Tongue (tissue), 2 donors: ENCODE measurements around the gene ALPK1. TPM values are rescaled to one million over a fixed set of nuclear protein-coding genes. Genes with fewer than 3 reads are reported as not detected.
"Not testable (repeated sequence)": the region's sequence is repeated elsewhere in the genome, so short reads cannot be mapped to it uniquely, and the experiment has no call there.

Experiments used
- DNase-seq: peaks from one replicate; pipeline ENCODE4 v3.0.0-alpha.2; 2015
- total RNA-seq: library from RNA; depleted of rRNA; stranded (reverse); fragments of >200 nt; gene quantifications from one replicate; pipeline ENCODE4 v1.2.3, GENCODE V29; 2014

ALPK1 gene
- total RNA-seq = 17.8 TPM

DNA sequence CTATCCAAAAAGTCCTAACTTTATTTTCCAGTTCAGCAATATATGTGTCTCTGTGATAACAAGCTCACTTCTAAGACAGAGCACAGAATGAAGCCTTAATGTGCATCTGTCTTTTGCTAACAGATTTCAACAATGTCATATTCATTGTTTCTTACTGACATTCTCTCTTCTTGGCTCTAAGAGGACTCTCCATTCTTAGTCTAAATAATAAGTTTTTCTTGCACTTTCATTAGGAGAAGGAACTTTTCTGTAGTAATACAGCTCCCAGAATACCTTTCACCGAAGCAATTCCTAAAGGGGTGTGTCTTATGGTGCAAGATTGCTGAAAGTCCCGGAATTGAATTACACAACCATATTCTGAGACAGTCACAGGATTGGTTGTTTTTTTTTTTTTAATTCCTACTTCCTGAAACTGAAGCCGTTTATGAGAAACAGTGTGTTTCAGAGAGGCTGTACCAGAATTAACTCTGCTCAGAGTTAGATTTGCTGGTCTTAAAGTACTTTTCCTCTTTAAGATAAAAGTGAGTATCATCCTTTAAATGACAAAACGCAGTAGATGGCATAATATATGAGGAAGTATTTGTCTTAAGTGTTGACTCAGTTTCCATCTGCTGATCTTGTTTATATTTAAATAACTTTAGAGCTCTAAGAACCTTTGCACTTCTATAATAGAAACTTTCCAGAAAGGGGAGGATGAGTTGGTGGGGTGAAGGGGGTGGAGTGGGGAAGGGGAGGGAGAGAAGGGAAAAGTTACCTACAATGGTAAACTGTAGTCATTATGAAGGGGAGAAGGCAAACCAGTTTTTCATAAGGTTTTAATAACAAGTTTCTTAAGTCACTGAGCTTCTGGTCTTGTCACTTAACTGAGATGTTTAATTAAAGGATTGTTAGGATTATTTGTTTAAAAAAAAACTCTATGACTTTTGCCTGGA, at the start of gene ALPK1:
TSS of gene ALPK1 (plus strand) at position 421 of the 932 bp plus-strand sequence.
- peak; percentile 92 for DNase-seq

DNA sequence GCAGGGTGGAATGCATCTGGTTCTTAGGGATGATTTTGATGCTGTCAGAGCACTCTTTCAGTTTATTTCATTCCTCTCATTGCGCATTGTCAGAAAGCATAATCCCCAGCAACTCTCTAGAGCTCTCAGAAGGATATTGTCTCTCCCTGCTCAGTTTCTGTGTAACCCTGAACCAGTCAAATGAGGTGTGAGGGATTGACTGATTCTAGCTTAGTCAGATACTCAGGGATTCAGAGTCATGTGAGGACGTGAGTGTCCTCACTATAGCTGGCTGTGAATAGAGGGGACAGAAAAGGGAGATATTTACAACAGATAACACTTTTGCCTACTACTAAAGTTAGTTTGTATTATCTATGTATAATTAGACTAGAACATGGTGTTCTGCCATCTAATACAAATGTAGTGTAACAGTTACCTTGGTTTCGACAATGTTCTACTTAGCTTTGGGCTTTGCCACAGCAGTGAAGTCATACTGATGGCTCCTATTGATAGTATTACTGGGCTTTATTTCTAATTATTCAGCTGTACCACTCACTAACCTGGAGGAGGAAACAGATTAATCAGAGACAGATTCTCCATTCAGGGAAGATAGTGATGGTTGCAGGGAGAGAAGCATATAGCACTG, 46.0 kb upstream of the ALPK1 start:
- DNase-seq = no peak

DNA sequence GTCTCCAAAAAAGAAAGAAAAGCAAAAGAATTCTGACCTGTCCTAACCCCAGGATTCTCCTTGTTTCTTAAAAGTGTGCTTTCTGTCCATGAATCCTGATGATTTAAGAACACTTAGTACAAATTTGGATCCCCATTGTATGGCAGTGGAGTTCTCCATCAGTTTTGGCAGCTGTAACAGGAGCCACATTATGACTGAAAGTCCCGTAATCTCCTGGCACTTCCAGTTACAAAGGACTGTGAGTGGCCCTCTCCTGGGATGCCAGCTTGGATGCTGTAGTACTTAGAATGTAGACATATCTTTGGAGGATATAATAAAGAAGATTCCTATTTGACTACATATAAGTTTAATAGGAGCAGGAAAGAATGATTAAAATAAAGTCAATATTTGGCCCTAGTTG, 44.9 kb upstream of the ALPK1 start:
- no peak for DNase-seq

DNA sequence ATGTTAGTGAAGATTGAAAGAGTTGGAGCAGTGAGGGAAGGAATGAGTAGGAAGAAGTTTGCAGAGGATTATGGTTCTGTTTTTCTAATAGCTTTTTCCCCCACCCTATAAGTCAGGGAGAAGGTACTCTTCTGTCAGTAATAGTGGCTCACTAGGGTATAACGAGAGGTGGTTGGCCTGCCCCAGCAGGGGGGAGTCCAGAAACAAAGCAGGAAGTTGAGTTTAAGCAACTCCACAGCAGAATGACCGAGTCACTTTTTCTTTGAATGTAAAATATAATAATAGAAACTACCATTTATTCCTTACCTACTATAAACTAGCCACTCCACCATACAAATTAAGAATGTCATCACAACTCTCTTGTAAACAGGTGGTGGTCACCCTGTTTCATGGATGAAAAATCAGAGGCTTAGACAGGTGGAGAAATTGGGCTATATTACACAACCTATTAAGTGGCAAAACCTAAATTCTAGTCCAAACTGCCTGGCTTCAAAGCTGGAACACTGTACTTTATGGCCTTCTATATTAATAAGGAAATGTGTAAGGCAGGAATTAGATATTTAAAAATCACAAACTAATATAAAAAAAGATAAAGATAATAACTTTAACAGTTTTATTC, 43.7 kb upstream of the ALPK1 start:
- DNase-seq = no peak

DNA sequence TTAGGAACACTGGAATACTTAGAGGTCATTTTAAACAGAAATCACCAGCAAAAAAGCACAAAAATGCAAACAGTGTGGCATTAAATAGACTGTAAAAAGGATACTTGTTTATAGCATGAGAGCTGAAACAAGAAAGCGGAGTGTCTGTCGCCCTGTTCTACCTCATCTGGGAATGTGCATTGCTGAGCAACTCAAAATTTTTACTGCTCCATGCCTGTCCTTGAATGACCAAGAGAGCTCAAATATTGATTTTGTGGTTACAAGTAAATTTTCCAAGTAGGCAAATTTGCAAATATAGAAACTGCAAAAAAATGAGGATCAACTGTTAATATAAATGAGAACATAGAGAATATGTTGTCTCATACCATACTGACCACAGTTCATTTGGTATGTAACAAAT, 40.1 kb upstream of the ALPK1 start:
- no peak for DNase-seq

DNA sequence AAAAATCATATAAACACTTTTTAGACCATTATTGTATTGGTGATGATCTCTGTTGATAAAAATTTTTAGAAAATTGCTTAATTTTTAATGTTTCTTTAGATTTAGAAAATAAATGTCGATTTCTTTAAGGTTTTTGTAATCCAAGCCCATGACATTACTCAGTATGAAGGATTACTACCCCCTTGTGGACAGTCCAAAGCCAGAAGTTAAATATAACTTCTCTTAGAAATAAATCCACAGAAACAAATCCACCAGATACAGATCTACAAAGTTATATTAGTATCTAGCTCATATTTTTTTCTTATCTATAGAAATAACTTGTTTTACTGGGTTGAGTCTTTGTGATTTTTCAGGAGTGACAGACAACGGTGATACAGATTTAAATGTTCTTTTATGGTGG, 30.3 kb upstream of the ALPK1 start:
- DNase-seq = peak; percentile 34

DNA sequence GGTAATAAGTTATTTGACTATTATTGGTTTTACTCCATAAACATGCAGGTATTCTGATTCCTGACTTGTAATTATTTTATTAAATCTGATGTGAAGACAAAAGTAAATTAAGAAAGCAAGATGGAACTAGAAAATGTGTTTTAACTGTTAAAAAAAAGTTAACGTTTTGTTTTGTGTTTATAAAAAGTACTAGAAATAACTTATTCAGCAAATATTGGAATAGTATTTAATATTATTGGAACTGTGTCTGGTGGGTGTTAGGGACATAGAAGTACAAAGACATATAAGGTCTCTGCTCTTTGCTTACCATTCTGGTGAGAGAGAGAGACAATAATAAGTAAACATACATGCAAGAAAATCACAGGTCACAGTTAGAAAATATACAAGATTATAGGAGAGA, 27.1 kb upstream of the ALPK1 start:
- DNase-seq = no peak

DNA sequence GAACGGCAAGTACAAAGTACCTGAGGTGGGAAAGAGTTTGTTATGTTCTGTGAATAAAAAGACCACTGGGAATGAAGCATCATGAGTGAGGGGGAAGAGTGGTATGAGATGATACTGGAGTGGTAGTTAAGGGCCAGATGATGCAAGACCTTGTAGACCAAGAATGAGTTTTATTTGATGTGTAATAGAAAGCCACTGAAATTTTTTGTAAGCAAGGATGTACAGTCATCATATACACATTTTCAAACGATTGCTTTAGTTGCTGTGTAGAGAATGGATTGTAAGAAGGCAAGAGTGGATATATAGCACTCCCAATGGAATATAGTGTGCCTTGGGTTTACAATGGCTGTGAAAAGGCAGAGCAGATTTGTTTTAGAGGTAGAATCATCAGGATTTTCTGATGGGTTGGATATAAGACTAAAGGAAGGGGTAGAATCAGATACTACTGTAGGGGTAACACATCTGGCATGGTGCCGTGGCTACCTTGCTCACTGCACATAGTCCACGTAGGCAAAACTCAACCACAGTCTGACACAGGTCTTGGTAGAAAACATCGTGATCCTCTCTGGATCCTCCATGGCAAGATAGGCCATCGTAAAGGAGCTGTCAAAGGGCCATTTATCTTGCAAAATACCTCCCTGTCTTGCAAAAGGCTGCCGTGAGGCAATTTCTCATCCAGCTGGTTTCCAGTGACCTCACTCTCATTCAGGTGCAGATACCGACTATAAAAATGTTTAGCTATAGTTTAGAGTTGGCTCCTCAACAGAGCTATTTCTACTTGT, 26.3 kb upstream of the ALPK1 start:
- no peak for DNase-seq

DNA sequence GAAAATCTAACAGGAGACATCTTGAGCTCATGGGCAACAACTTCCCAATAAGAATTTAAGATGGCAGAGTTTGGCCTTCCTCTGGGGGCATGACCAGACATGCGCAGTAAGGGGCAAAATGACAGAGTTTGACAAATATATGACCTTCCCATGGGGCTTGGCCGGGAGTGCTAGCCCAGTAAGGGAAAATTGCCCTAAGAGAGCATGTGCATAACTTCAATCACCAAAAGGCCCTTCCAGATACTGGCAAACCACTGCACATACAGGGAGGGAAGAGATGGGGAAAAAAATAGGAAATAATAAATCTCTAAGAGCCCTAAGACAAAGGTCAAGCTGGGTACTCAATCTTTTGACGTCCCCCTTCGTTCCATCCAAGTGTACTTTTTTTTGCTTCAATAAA, 24.9 kb upstream of the ALPK1 start:
- DNase-seq = no peak

DNA sequence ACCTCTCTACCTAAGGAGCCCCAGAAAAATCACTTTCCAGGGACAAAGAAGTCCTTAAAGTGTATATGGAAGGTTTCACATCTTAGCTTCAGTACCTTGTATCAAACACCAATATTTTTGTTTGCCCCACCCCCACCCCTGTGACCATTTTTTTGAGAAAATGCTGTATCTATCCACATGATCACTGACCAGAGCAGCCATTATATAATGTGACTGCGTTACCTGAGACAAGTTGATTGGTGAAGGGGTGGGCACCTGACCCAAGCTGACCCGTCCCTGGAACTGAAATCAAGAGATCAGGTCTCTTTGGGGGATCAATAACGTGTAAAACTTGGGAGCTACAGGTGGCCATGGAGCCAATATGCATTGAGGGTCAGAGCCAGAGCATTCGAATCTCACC, 22.2 kb upstream of the ALPK1 start:
- no peak for DNase-seq

DNA sequence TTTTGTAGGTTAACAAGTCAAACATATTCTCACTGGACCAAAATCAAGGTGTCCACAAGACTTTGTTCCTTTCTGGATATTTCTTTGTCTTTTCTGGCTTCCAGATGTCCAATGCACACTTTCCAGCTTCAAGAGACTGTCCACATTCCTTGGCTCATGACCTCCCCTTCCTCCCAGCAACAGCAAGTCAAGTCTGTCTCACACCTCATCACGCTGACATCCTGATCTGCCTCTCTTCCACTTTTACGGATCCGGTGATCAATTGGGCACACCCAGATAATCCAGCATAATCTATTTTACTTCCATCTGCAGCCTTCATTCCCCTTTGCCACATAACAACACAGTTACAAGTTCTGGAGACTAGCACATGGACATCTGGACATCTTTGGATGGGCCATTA, 21.1 kb upstream of the ALPK1 start:
- no peak for DNase-seq

DNA sequence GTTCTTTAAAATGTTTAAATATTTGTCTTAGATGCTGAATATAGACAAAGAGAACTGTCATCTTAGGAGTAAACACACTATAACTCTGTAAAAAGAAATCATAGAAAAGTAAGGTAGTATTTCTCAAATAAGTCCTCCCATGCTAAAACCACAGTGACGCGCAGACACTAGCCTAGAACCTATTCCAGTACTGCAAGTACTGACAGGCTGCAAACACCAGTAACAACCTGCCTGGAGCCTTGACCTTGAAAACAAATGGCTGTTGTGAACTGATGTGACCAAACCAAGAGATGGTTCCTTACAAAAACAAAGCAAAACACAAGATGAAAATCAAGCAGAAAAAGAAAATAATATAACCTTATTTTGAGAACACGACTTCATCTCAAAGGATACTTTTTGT, 19.9 kb upstream of the ALPK1 start:
- peak; percentile 7 for DNase-seq

DNA sequence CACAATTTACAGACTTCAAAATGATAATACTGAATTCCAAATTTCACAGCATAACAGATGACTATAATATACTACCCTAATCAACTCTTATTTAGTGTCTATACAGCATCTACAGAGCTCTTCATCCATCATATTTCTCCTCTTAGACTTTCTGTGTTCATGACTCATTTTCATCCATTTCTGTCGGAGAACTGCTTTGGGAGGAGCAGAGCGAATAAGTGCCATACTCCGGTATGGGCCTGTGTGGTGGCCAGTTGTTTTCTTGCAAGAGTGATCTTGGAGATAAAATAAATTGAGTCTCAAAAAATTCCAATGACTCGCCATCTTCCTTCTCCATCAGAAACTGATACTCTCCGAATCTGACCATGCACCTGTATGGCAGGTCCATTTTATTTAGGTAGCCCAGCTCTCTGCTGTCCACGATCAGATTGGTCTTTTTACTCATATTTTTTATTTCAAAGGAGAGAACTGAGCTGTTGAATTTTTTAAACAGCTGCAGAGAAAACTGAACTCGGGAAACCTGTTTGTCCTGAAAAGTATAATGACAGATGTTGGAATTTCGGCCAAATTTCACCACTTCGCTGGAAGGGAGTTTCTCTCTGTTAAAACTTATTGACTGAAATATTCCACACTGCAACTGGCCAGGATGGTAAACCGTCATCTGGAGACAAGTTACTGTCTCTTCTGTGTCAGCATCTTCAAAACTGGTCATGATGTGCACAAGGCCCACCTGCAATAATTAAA, 19.3 kb upstream of the ALPK1 start:
- peak; percentile 62 for DNase-seq

DNA sequence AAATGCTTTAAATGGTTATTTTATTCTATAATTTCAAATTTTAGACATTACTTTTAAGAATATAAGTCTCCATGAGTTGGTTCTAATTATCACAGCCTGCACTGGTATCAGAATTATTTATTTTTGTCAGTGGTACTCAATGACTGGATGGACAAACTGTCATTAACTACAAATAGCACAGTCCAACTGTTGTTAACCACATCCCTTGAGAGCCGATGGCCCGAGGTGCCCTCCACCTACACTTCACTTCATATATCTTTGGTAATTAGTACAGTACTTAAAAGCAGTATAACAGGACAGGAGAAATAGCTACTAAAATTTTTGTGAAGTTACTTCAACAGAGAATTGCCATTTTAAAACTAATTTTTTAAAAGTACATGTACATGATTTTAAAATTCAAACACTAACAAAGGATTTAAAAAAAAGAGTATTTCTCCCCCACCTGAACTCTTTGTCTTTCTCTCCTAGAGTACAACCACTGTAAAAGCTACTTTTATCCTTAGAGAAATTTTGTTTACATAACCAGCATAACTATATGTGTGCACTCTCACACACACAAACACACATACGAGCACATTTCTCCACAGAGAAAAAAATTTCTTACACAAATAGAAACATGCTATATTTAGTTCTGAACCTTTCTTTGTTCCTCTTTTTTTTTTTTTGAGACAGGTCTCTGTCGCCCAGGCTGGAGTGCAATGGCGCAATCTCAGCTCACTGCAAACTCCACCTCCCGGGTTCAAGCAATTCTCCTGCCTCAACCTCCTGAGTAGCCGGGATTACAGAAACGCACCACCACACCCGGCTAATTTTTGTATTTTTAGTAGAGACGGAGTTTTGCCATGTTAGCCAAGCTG, 17.9 kb upstream of the ALPK1 start:
- DNase-seq = peak; percentile 10

DNA sequence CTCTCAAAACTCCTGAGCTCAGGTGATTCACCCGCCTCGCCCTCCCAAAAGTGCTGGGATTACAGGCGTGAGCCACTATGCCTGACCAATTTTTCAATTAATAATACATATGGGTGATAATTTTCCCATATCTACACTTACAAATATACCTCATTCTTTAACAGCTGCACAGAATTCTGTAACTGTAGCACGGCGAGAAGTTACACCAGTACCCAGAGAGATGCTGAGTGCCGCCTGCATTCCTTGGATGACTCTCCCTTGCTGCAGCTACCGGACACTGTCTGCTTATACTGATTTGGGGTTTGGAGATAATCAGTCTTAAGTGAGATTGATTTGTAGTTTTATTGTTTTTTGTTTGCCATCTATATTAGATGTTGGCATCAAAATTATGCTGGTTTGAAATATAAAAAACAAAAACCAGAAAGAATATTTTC, 17.3 kb upstream of the ALPK1 start:
- peak; percentile 31 for DNase-seq

DNA sequence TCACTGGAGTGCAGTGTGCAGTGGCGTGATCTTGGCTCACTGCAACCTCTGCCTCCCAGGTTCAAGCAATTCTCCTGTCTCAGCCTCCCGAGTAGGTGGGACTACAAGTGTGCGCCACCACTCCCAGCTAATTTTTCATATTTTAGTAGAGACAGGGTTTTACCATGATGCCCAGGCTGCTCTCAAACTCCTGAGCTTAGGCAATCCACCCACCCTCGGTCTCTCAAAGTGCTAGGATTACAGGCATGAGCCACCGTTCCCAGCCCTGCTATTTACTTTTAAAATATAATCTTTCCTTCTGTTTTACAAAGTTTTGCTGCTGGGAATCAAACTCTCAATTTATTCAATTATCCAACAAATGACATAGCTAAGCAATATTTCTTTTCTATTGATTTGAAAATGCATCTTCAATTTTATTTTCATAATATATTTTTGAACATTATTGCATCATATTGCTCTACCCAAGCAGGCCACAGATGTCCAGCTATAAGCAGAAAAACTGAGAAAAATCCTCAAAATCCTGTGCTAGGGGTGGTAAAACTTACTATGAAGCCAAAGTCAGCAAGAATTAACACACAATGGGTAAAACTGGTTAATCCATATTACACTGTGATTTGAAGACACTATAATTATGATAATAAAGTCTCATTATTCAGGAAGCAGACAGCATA, 16.6 kb upstream of the ALPK1 start:
- DNase-seq = no peak

DNA sequence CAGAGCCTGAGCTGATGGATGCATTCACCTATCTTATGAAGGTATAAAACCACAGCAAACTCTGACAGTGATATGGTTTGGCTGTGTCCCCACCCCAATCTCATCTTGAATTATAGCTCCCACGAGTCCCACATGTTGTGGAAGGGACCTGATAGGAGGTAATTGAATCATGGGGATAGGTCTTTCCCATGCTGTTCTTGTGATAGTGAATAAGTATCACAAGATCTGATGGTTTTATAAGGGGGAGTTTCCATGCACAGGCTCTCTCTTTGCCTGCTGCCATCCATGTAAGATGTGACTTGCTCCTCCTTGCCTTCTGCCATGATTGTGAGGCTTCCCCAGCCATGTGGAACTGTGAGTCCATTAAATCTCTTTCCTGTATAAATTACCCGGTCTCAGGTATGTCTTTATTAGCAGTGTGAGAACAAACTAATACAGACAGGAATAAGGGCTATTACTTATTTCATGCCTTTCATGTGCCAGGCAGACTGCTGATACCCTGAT, 15.2 kb upstream of the ALPK1 start:
- not testable (repeated sequence) for DNase-seq

DNA sequence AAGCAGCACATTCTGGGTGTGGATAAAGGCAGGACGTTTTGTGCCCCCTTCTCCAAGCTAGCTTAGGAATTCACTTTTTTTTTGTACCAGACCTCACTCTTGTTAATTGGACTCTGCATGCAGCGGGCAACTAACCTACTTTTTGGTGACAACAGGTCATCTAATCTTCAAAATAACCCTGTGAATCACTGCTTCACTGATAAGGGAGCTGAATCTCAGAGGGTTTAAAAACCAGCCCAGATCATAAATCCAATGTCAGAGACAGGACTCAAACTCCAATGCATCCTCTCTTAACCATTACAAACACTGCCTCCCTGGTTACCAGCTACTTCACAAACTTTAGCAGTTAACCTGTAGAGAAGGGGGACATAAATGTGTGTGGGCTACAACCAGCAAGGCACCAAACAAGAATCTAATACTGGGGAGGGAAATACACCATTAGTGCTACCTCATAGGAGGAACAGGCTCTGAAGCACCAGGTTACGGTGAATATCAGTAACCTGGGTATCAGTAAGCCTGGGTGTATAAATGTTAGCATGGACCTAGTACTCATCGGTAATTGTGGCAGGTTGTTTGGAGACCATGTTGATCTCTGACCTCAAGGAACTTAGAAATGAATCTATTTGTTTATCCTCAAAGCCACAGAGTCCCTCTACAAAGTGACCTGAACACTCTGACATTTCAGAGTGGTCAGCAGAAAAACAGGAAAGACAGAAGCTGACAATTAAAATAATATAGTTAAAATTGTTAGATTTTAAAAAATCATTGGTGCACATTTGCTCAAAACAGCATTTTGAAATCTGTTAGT, 14.1 kb upstream of the ALPK1 start:
- DNase-seq = no peak

DNA sequence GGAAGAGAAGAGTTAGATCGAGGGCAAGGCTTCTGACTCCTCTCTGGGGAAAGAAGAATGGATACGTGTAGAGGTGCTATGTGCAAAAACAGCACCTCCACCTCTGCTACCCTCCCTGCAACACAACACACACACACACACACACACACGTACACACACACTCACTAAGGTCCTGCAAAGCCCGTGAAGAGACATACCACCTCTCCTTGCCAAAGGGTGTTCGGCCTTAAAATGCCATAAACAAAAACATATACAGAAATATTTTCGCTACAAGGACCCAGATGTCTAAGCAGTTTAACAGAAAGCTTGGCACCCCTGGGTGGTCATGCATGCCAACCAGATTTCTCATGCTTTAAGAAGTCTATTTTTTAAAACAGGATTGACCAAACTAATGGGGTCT, 13.0 kb upstream of the ALPK1 start:
- peak; percentile 6 for DNase-seq
